Chondrocyte (in vitro differentiated cells): ENCODE measurements around the gene HEATR9. TPM values are rescaled to one million over a fixed set of nuclear protein-coding genes. Genes with fewer than 3 reads are reported as not detected.

Source experiments
- DNase-seq: peaks from one replicate; pipeline ENCODE4 v3.0.0; 2021; ENCODE audit warnings: mixed read lengths, low spot score
- H3K27ac Mint-ChIP-seq: one replicate; pipeline ENCODE4 v1.8.0; 2021; ENCODE audit warnings: mild to moderate bottlenecking, moderate library complexity, mixed read lengths; ENCODE audit not compliant: unreplicated experiment
- H3K27me3 Mint-ChIP-seq: 2 replicates; pipeline ENCODE4 v1.8.0; 2021; ENCODE audit warnings: low read depth, mixed read lengths
- H3K36me3 Mint-ChIP-seq: 2 replicates; pipeline ENCODE4 v1.8.0; 2021; ENCODE audit warnings: low read depth, mixed read lengths
- H3K4me1 Mint-ChIP-seq: 2 replicates; pipeline ENCODE4 v1.8.0; 2021; ENCODE audit warnings: low read depth, mild to moderate bottlenecking, mixed read lengths
- H3K4me3 Mint-ChIP-seq: one replicate; pipeline ENCODE4 v1.8.0; 2021; ENCODE audit warnings: mild to moderate bottlenecking, moderate library complexity, mixed read lengths; ENCODE audit not compliant: unreplicated experiment
- H3K9me3 Mint-ChIP-seq: 2 replicates; pipeline ENCODE4 v1.8.0; 2021; ENCODE audit warnings: low read depth, mixed read lengths
- CTCF ChIP-seq: fragments of 200-600 bp; sonication (generic); IDR thresholded peaks from 2 replicates; pipeline ENCODE4 v1.5.0; 2021; ENCODE audit warnings: antibody characterized with exemption, mild to moderate bottlenecking, moderate library complexity
- total RNA-seq: library from RNA; stranded (reverse); gene quantifications from 3 replicates; pipeline ENCODE4 v1.2.1, GENCODE V29; 2021

The HEATR9 gene
- total RNA-seq, 1 donor from 2014 or later, result not detected

- Mint-ChIP-seq H3K27ac (peak overlapping the region; percentile 66), H3K36me3 (no peaks in the 10 kb centered on the region), H3K9me3 (no peaks in the 10 kb centered on the region), H3K4me3 (no peak overlapping the region), H3K27me3 (no peaks in the 10 kb centered on the region), H3K4me1 (peaks cover 35% of the 10 kb centered on the region)
- no peak for TF ChIP-seq CTCF
- DNase-seq, result no peak
Measured at GRCh38 chr17:35892091-35893035, 23.7 kb upstream of the HEATR9 start.

GRCh38 chr17:35891269-35891668 is 22.6 kb upstream of the HEATR9 start:
- Mint-ChIP-seq H3K27me3 (no peaks in the 10 kb centered on the region), H3K4me3 (no peak overlapping the region), H3K9me3 (no peaks in the 10 kb centered on the region), H3K27ac (no peak overlapping the region), H3K4me1 (peaks cover 35% of the 10 kb centered on the region), H3K36me3 (no peaks in the 10 kb centered on the region)
- no peak for DNase-seq
- no peak for TF ChIP-seq CTCF

GRCh38 chr17:35890774-35891155 is 22.1 kb upstream of the HEATR9 start:
- Mint-ChIP-seq H3K9me3 (no peaks in the 10 kb centered on the region), H3K4me1 (peaks cover 31% of the 10 kb centered on the region), H3K27me3 (no peaks in the 10 kb centered on the region), H3K4me3 (no peak overlapping the region), H3K36me3 (no peaks in the 10 kb centered on the region), H3K27ac (no peak overlapping the region)
- no peak for DNase-seq
- TF ChIP-seq CTCF, result no peak

- H3K36me3 Mint-ChIP-seq, result no peaks in the 10 kb centered on the region
- H3K9me3 Mint-ChIP-seq, result no peaks in the 10 kb centered on the region
- H3K27me3 Mint-ChIP-seq, result no peaks in the 10 kb centered on the region
- no peak for DNase-seq
- peak overlapping the region; percentile 87 for H3K27ac Mint-ChIP-seq
- peaks cover 28% of the 10 kb centered on the region for H3K4me1 Mint-ChIP-seq
- no peak overlapping the region for H3K4me3 Mint-ChIP-seq
- TF ChIP-seq CTCF, result no peak
Measured at GRCh38 chr17:35889818-35890773, 21.4 kb upstream of the HEATR9 start.

- Mint-ChIP-seq H3K27ac (no peak overlapping the region), H3K9me3 (no peaks in the 10 kb centered on the region), H3K4me1 (peaks cover 28% of the 10 kb centered on the region), H3K27me3 (no peaks in the 10 kb centered on the region), H3K4me3 (no peak overlapping the region), H3K36me3 (no peaks in the 10 kb centered on the region)
- DNase-seq, result no peak
- TF ChIP-seq CTCF, result no peak
Measured at GRCh38 chr17:35889241-35889640, 20.6 kb upstream of the HEATR9 start.
